NCI-H526 treated with DMSO at 0.1 percent for 48 hours (cell line): ENCODE data around the gene SFPQ.
"Not testable (repeated sequence)": the region's sequence is repeated elsewhere in the genome, so short reads cannot be mapped to it uniquely, and the experiment has no call there.

ENCODE experiments used
- DNase-seq: peaks from one replicate; lab custom pipeline; 2025; lab: John Stamatoyannopoulos, UW

SFPQ gene

DNA sequence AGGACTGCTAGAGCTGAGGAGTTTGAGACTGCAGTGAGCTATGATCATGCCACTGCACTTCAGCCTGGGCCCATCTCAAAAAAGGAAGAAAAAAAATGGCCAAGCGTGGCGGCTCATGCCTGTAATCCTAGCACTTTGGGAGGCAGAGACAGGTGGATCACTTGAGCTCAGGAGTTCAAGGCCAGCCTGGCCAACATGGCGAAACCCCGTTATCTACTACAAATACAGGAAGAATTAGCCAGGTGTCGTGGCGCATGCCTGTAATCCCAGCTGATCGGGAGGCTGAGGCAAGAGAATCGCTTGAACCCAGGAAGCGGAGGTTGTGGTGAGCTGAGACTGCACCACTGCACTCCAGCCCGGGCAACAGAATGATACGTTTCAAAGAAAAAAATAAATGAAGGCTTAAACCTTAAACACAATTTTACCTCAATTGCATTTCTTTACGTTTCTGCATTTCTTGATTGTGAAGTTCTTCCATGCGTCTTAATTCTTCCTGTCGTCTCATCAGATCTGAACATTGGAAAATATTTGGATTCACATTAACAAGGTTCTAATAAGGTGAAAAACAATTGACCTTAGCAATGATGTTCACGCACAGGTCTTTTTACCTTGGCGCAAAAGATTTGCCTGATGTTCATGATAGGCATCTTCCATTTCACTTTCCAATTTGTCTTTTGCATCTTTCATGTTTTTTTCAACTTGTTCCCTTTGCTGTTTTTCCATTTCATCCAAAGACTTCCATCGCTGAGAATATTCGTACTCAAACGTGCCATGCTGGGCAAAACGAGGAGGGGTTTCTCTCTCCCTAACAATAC, 4.2 kb downstream of the SFPQ start:
- DNase-seq = no peak

DNA sequence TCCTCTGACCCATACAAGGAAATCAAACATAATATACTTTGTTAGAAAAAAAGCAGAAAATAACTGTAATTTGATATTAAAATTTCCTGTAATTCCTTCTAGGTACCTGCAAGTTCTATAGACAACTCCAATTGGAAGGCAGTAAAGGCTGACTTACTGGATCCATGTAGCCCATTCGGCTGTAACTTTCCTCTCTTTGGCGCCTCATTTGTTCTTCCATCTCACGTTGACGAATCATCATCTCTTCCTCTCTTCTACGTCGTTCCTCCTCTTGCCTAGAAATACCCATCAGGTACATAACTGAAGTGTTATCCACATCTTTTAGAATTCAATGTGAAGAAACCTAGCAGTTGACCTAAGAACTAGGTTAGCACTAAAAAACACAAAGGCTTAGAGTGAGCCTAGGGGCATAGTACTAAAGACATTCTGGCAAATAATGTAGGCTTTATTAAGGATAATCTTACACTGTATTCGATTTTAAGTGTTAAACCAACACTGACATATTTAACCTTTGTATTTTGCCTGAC, 5.1 kb downstream of the SFPQ start:
- DNase-seq = no peak

DNA sequence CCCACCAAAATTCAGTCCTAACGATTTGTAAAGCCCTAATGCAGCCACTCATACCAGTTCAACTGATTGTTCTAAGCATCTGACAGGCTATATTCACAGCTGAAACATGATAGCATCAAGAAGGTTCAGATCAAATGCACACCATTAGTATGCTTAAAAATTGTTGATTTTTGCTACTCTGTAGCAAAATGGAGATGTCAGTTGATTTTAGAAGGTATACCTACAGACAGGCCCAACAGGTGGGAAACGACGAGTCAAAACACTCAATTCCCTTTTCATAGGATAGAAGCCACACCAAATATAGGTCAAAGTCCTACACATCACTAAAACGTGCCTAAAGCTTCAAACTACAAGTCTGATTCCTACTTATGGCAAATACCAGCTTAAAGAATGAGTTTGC, 6.7 kb downstream of the SFPQ start:
- no peak for DNase-seq

DNA sequence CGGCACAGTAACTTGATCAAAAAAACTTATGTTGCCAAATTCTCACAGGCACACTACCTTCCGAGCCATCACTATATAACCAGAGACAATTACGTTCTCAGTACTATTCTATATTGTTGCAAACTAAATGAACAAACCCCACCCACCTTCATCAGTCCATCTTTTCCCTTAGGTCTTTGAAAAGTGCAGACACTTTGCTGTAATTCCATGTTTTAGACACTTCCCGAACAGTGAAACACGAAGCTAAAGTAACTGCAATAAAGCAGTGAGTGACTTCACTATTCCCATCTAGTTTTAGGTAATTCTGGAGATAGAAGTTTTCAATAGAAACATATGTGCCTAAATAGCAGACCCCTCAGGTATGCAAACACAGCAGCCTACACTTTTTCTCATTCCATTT, 7.7 kb downstream of the SFPQ start:
- DNase-seq = no peak

DNA sequence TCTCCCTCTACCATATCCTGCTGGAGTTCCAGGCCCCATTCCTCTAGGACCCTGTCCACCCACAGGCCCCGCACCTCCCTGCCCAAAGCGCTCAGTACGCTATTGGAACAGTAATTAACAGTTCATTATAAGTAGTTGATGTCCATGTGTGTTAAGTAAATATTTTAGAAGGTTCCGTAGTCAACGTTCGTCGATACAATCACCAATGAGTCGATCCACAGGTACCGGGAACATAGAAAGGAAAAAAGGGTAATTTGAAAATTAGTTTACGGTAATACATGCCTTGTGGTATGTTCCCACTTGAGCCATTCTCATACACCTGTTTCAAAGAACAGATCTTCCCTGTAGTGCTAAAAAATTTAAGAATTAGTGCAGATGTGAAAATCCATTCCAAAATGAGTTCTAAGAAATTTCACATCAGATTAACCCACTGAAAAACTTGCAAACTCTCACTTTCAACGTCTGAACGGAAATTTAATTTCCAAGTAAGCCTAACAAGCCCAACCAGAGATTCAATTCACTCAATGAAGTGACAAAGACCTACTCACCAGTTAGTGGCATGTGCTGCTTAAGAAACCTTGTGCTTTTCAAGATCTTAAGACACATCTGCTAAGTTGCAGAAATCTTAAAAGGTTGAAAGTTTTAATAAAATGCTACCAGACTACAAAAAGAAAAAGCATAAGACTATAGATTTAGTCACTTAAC, 8.3 kb downstream of the SFPQ start:
- DNase-seq = no peak

DNA sequence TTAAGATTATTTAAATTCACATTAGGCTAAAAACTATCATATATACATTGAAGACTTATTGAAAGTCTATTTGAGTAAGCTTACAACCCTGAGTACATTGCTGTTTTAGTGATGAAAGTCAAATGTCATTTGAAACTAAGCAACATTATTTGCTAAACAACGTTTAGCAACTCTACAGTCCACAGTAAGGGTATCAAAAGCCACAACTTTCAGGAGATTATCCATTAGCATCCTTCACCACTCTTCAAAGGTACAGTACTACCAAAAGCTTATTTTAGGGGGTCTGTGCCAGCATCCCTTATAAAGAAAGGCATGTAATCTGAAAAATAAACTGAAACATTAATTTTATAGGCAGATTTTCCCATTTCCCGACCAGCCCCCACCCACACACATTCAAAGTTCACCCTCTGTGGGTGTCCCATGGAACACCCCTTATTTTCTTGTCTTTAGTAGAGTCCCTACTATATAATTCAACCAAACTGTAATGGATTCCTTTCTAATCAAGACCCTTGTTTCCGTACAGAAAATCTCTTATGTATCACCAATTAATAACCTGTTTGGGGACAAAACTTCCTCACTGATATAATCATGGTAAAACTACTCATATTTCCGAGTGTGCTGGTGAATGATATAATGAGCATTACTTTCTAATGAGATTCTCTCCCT, 11.0 kb downstream of the SFPQ start:
- DNase-seq = no peak

DNA sequence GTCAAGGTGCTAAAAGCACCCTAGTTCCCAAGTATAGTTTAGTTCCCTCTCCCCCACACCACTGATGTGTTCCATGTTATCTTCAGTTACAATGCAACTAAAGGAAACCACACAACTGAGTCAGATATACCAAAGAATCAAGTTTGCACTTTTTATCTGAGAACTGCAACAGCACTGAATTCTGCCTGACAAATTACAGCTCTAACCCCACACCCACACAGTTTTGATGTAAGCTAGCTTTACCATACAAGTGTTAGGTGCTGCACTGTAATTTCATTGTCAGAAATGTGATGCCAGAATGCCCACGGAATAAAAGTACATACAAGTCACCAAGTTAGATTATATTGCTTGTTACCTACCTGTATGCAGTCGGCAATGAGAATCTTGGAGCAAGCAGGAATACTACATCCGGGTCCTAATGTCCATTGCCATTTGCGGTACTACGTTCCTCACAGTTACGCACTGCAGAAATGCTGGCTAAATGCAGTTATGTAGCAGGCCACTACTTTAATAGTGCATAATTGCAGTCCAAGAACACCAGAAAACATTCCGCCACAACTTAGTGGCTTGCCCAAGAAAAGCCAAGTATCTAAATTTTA, 12.1 kb downstream of the SFPQ start:
- DNase-seq = no peak

DNA sequence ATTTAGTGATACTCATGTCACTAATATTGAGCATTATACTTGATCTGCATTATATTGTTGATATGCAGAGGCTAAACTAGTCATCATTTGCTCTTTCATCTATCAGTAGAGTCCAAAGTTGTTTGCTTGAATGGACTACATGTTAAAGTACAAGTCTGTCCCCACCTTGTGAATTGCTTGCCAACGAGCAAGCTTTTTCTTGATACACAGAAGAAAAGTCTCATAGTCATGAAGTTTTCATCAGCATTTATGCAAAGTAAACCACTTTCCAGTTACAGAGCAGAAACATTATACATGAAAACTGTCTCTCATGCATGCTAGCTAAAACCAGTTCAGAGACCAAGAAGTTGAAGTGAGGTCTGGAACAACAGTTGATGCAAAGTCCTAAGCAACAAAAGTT, 13.0 kb downstream of the SFPQ start:
- DNase-seq = no peak

DNA sequence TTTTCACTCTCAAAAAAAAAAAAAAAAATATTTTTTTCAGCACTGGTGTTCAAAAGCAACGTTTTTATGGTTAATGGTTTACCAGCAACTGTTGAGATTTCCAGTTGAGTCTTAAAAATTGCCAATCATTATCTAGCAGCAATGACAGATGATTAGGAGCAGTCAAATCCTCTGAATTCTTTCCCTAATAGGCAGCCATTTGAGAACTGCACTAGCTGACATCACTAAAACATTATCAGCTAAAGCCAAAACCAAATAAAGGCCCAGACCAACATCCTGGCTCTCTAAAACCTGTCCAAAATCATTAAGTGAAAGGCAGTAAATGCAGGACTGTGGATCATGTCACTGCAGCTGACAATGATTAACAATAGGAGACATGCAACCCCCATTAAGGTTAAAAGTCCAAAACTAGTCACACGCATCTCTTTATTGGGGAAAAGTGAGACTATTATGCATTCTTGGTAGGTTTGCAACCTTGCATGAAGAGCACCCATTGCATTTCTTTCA, 14.0 kb downstream of the SFPQ start:
- DNase-seq = no peak

DNA sequence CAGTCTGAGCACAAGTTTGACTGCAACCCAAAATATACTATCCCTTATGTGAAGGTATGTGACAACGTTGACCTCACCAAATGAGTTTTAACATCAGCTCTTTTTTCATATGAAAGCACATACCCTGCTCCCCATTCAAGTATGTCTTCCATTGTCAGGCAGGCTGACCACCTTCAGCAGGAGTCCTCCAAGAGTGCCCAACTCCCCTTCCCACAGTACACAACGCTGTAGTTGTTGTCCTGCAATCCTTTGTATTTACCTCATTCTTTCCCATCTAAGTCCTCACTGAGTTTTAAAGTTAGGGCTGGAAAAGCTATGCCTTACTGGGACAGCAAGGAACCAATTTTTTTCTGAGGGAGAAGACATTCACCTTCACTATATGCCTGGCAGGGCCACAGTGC, 14.7 kb downstream of the SFPQ start:
- no peak for DNase-seq

DNA sequence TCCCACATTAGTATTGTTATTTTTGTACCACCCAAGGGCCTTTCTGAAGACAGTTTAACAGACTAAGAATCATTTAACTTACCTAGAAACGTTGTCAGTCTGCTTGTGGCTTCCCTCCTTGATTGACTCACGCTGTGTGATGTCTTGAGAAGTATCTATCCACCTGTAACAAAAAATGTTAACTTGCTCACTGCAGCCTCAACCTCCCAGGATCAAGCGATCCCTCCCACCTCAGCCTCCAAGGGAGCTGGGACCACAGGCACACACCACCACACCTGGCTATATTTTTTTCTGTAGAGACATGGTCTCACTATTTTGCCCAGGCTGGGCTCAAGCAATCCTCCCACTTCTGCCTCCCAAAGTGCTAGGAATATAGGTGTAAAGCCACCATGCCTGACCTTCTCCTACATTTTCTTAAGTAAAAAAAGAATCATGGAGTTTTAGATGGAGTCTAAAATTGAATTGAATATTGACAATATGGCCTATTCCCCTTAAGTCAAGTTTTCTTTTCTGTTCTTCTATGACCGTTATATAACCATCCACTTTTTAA, 15.6 kb downstream of the SFPQ start:
- no peak for DNase-seq

DNA sequence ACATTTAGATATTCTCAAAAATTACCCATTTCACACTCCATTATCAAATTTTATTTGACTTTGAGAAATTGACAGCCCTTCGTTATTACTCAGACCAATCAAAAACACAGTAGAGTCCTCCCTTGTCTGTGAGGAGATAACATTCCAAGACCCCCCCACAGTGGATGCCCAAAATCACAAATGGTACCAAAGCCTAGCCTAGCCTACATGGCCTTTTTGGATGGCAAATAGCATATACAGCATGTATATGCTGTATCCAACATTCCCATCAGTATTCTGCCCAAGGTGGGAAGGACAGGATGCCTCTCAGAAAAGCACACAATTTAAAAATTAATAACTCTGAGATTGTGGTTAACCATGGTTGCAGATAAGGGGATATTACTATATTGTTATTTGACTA, 17.3 kb downstream of the SFPQ start:
- no peak for DNase-seq

DNA sequence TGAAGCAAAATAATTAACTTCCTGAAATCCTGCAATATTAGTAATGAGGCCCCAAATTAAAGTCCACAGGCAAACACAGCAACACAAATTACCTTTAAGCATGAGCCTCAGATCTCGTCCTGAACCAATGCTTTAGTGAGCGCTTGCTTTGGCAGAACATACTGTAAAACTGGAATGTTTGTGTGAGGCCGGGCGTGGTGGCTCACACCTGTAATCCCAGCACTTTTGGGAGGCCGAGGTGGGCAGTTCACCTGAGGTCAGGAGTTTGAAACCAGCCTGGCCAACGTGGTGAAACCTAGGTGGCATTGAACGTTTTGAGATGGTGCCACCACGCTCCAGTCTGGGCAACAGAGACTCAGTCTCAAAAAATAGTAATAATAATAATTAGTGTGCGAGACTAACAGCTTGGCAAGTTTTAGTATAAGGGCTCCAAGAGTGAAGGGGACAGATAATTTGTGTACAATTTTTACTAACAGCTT, 17.8 kb downstream of the SFPQ start:
- DNase-seq = no peak

DNA sequence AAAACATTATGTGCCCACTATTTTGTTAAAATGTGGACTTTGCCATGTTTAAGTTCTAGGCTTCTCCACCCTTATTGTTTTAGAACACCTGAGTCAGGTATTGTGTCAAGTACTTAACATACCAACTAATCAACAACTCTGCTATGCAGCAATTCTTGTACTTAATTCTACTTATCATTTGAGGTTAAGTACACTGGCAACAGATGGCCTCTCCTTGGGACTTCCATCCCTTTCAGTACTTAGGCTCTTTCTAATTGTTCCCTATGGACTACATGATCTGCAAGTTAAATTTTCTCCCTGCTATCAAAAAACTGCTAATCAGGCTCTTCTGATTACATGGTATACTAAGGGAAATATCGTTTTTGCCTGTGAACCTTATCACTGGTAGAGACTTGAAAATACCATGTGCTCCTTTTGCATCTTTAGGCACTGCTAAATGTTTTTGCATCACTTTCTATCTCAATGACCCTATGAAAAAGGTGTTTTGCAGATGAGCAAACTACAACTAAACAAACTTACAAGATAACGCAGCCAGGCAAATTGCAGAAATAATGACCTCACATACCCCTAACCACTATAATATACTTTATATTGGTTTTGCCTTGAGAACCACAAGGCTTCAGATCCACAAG, 18.9 kb downstream of the SFPQ start:
- no peak for DNase-seq

DNA sequence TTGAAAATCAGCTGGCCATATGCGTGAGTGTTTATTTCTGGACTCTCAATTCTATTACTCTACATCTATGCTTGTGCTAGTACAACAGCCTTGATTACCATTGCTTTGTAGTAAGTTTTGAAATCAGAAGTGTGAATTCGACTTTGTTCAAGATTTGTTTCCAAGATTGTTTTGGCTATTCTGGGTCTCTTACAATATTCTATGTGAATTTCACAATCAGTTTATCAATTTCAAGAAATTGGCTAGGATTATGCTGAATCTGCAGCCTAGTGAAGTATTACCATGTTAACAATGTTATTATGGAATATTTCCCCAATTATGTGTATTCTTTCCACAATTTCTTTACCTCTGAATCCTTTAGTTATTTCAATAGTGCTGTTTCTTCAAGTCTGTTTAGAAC, 19.5 kb downstream of the SFPQ start:
- DNase-seq = no peak

DNA sequence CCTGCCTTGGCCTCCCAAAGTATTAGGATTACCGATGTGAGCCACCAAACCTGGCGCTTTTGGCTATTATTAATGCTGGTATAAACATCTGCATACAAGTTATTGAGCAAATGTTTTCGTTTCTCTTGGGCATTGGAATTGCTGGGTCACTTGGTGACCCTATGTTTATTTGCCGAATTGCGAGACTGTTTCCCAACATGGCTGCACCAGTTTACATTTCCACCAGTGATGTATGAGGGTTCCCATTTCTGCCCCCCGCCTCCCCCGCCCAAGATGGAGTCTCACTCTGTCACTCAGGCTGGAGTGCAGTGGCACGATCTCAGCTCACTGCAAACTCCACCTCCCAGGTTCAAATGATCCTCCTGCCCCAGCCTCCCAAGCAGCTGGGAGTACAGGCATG, 20.9 kb downstream of the SFPQ start:
- no peak for DNase-seq

DNA sequence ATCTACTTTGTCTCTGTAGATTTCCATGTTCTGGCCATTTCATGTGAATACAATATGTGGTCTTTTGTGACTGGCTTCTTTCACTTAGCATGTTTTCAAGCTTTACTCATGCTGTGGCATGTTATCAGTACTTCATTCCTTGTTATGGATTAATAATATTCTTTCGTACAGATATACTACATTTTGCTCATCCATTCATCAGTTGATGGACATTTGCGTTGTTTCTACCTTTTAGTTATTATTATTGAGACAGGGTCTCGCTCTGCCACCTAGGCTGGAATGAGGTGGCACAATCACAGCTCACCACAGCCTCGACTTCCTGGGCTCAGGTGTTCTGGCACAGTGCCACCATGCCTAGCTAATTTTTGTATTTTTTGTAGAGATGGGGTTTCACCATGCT, 21.4 kb downstream of the SFPQ start:
- no peak for DNase-seq

DNA sequence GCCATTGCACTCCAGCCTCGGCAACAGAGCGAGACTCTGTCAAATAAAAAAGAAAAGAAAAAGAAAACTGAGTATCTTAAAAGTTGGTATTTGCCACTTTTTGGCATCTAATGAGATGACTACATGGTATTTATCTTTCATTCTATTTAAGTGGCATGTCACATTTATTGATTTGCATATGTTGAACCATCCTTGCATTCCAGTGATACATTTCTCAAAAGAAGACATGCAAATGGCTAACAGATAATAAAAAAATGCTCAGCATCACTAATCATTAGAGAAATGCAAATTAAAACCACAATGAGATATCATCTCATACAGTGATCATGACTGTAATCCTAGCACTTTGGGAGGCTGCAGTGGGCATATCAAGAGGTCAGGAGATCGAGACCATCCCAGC, 28.1 kb downstream of the SFPQ start:
- no peak for DNase-seq

DNA sequence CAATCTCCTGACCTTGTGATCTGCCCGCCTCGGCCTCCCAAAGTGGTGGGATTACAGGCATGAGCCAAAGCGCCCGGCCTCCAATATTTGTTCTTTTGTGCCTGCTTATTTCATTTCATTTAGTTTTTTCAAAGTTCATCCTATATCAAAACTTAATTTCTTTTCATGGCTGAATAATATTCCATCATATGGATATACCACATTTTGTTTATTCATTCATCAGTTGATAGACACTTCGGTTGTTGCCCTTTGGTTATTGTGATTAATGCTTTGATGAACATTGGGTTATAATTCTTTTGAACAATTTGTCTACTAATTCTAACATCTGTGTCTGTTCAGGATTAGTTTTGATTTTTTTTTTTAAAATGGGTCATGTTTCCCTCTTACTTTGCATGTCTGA, 41.7 kb downstream of the SFPQ start:
- DNase-seq = no peak

DNA sequence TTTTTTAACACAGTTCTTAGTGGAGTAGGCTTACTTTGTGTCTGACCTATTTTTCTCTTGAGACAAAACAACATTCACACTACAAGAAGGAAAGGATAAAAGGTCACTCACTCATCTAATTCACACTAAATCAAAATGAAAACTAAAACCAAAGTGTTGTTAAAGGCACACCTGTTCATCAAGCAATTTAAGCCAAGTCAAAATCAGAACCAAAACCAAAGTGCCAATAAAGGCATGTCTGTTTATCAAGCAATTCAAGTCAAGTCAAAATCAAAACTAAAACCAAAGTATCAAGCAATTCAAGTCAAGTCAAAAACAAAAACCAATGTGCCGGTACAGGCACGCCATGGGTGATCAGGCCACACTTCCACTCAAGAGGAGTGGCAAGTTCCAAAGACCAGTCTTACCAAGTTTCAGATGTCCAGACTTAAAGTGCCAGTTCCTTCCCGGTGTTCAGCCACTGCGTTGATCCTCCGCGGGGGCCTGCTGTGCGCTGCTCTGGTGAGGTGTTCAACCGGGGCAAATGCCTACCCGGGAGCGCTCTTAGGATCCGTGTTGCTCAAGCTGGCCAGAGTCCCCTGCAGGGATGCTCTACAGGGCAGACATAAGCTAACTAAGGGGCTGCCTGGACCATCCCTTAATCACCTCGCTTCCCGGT, 46.9 kb downstream of the SFPQ start:
- not testable (repeated sequence) for DNase-seq
